ENCODE measurements around the gene SH3PXD2A.

The SH3PXD2A gene

GRCh38 chr10:103834436-103835095 lies 20.8 kb downstream of the SH3PXD2A start:
- DNase-seq = no peak

- peak in 1 of 56 donors; percentile 28 for DNase-seq
Measured at GRCh38 chr10:103833731-103834365, 21.5 kb downstream of the SH3PXD2A start.

- DNase-seq = no peak
Measured at GRCh38 chr10:103832806-103833205, 22.6 kb downstream of the SH3PXD2A start.

DNA sequence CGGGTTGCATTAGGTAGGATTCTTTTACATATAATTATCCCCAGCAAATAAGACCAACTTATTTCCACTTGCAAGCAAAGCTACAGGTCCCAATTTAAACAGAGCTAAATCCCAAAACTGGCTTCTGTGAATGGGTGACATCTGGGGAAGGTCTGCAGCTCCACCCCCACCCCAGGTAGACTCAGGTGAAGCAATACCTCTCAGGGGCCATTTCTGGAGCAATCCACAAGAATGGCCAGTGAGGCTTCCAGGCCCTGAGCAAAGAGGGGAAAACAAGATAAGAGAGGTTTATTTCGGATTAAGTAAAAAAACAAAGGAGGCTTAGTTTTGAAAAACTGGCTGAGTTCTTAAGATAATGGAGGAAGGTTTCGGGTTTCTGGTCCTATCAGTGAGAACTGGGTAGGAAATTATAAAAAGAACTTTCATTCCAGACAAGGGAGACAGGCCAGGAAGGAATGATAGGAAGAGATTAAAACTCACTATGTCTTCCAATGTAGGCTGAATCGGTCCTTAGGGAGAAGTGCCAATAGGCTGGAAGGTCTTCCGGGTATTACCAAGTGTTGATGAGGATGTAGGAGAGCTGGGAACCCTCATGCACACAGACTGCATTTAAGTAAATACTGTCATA lies 25.4 kb downstream of the SH3PXD2A start:
- no peak for DNase-seq

GRCh38 chr10:103829278-103829677 lies 26.1 kb downstream of the SH3PXD2A start:
- no peak for DNase-seq

- DNase-seq = no peak
Measured at GRCh38 chr10:103828587-103829197, 26.7 kb downstream of the SH3PXD2A start.

- DNase-seq = no peak
Measured at GRCh38 chr10:103828107-103828506, 27.3 kb downstream of the SH3PXD2A start.

DNA sequence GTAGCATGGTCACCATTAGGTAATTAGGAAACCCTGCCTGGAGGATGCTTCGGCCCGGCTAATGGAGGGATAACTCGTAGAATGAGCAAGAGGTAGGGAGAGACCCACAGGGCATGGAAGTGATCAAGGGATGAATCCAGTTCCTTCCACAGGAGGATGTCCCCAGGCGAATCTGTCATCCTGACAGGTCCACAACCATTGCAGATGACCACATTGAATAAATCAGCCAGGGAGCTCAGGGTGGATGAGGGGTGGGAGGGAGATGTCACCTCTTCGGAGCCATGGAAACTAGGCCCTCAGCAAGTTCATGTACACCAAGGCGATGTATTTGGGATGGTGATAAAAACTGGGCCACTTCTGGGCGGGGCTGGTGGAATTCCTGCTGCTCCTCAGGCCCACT lies 28.5 kb downstream of the SH3PXD2A start:
- no peak for DNase-seq

GRCh38 chr10:103824281-103824680 lies 31.1 kb downstream of the SH3PXD2A start:
- no peak for DNase-seq

DNA sequence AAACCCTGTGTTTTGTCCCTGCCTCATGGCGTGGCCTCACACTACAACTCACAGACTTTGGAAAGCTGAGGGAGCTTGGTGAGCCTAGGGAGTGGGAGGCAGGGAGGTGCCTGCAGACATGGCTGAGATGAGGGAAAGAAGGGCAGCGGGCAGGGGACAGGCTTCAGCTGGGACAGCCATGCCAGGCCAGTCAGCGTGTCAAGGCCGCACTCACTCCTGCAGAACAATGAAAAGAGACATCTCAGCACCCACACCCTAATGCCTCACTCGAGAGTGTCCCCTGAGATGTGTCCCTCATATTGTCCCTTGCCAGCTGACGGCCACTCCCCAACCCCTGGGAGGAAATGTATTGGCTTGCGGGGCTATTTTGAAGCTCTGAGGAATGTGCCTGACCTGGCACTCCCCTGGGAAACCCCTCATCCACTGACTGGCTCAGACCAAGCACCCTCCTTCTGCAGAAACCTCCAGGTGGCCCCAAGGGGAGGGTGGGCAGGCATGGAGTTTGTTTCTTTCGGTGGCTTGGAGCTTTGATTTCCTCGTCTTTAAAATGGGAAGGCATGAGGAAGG lies 31.6 kb downstream of the SH3PXD2A start:
- no peak for DNase-seq

DNA sequence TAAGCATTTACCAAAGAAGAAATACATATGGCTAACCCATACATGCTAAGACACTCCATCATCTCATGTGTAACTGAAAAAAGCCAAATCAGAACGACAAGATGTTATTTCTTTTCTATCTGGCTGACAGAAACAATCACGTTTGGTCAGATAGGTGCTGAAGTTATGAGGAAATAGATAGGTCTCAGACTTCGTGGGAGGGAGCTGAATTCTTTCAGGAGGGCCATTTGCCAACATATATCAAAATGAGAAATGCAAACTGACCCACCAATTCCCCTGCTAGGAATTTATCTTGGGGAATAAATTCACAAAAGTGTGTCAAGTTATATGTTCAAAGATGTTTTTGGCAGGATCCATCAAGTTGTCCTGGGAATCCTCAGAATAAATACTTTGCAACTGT lies 32.6 kb downstream of the SH3PXD2A start:
- DNase-seq = no peak

GRCh38 chr10:103822107-103822716 lies 33.2 kb downstream of the SH3PXD2A start:
- no peak for DNase-seq

DNA sequence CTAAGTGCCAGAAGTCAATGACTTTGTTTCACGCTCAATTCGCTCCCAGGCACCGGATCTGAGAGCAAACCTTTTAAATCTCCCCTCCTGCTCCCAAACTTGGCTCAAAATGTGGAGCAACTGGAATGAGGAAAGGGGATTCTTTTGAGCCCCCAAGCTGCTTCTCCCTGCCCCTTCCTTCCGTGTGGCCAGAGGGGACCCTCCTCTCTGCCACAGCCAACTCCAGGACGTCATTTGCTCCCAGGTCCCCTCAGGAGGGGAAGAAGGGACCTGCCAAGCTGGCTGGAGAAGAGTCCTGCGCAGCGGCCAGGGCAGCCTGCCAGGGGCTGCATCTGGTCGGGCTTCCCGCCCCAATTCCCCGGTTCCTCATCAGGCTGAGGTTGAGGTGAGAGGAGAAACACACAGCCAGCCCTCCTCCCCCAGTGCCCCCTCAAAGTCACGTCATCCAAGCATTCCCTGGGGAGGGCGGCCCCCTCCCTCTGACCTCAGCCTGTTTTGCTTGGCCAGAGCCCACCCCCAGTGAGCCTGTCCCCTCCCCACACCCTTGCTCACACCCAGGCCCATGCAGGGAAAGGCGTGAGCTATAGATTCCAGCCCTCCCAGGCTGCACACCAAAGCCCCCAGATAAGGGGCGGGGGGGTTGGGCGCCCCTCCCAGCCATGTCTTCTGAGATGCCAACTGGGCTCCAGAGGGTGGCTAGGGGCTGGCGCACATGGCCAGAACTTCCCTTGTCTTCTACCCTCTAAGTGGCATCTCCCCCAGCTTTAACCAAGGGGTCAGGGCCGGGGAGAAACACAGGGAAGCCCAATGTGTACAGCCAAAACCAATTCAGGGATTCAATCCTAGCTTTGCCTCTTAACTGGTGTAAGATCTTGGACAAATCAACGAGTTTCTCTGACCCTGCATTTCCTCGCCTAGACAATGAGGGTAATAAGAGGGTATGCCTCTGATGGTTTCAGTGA lies 35.0 kb downstream of the SH3PXD2A start:
- DNase-seq = peak in 1 of 56 donors; percentile 4

GRCh38 chr10:103819493-103819892 lies 35.9 kb downstream of the SH3PXD2A start:
- DNase-seq = no peak

- no peak for DNase-seq
Measured at GRCh38 chr10:103818765-103819374, 36.5 kb downstream of the SH3PXD2A start.

DNA sequence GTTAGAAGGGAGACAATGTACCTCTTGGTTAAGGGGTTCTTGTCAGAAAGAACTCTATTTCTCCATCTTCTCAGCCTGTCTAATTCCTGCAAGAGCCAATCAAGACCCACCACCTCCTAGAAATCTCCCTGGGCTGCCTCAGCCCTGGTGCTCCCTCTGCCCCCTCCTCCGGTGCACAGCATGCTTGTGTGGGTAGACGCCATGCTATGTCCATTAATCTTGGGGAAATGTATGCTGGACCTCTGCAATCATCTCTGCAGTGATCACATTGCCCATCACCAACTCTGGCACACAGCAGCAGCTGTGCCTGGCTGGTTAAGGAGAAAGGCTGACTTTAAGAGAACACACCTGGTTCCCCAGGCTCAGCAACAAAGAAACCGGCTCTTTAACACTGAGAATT lies 37.3 kb downstream of the SH3PXD2A start:
- DNase-seq = no peak

- no peak for DNase-seq
Measured at GRCh38 chr10:103816431-103816830, 38.9 kb downstream of the SH3PXD2A start.

DNA sequence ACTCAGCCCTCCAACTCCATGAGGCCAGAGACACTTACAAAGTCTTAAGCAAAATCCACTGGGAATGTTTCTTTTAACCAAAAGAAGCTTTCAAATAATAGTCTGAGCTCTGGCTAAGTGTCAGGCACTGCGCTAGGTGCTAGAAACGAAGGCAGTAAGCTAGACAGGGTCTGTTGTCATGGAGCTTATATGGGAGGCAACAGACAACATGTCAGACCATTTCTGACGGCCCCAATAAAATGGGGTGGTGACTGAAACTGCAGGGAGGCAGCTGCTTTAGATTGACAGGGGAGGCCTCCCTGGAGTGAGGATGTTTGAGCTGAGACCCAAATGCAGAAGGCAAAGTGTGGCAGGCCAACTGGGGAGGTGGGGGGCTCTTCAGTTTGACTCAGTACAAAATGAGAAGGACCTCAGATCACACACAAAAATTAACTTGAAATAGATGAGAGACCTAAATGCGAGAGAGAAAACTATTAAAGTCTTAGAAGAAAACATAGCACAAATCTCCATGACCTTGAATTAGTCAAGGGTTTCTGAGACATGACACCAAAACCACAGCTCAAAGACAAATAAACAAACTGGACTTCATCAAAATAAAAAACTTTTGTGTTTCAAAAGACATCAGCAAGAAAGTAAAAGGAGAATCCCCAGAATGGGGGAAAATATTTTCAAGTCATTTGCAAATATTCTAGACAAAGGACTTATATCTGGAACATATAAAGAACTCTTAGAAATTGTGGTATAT lies 40.6 kb downstream of the SH3PXD2A start:
- DNase-seq = no peak

- DNase-seq = no peak
Measured at GRCh38 chr10:103814105-103814504, 41.3 kb downstream of the SH3PXD2A start.
